Hepatocyte (in vitro differentiated cells): ENCODE measurements around the gene KIF6. TPM values are rescaled to one million over a fixed set of nuclear protein-coding genes. Genes with fewer than 3 reads are reported as not detected.

Source experiments
- DNase-seq: peaks from one replicate; pipeline ENCODE4 v3.0.0-alpha.2; 2016; ENCODE audit warnings: low spot score
- H2AFZ ChIP-seq: fragments of 200-600 bp; sonication (generic); 2 replicates; pipeline ENCODE4 v1.6.0; 2016; ENCODE audit warnings: antibody characterized with exemption, mild to moderate bottlenecking
- H3K27ac ChIP-seq: fragments of 200-600 bp; sonication (generic); 2 replicates; pipeline ENCODE4 v1.5.1; 2016; ENCODE audit warnings: mild to moderate bottlenecking
- H3K27me3 ChIP-seq: fragments of 200-600 bp; sonication (generic); 2 replicates; pipeline ENCODE4 v1.6.1; 2016
- H3K36me3 ChIP-seq: fragments of 200-600 bp; sonication (generic); replicated peaks from 2 replicates; pipeline ENCODE4 v1.5.1; 2016; ENCODE audit warnings: low read depth; ENCODE audit not compliant: insufficient read depth
- H3K4me1 ChIP-seq: fragments of 200-600 bp; sonication (generic); 2 replicates; pipeline ENCODE4 v1.5.1; 2016; ENCODE audit warnings: mild to moderate bottlenecking, moderate library complexity; ENCODE audit not compliant: insufficient read depth
- H3K4me2 ChIP-seq: fragments of 200-600 bp; sonication (generic); 2 replicates; pipeline ENCODE4 v1.6.0; 2016
- H3K4me3 ChIP-seq: fragments of 200-600 bp; sonication (generic); 2 replicates; pipeline ENCODE4 v1.5.1; 2016; ENCODE audit warnings: mild to moderate bottlenecking
- H3K79me2 ChIP-seq: fragments of 200-600 bp; sonication (generic); 2 replicates; pipeline ENCODE4 v1.6.0; 2017; ENCODE audit warnings: mild to moderate bottlenecking
- H3K9me2 ChIP-seq: fragments of 200-600 bp; sonication (generic); replicated peaks from 2 replicates; pipeline ENCODE4 v1.6.0; 2017; ENCODE audit warnings: mild to moderate bottlenecking; ENCODE audit not compliant: insufficient read depth
- H3K9me3 ChIP-seq: fragments of 200-600 bp; sonication (generic); 2 replicates; pipeline ENCODE4 v1.5.1; 2016; ENCODE audit warnings: low read depth, mild to moderate bottlenecking
- H4K20me1 ChIP-seq: fragments of 200-600 bp; sonication (generic); 2 replicates; pipeline ENCODE4 v1.6.0; 2016; ENCODE audit warnings: mild to moderate bottlenecking; ENCODE audit not compliant: insufficient read depth, poor library complexity, severe bottlenecking
- CTCF ChIP-seq: fragments of 200-600 bp; sonication (generic); IDR thresholded peaks from 2 replicates; pipeline ENCODE4 v1.5.1; 2016; ENCODE audit warnings: antibody characterized with exemption, mild to moderate bottlenecking; ENCODE audit not compliant: poor library complexity
- EZH2 ChIP-seq: fragments of 200-600 bp; sonication (generic); IDR thresholded peaks from 2 replicates; pipeline ENCODE4 v1.6.1; 2016; ENCODE audit warnings: antibody characterized with exemption, mild to moderate bottlenecking, borderline replicate concordance
- EZH2phosphoT487 ChIP-seq: fragments of 200-600 bp; sonication (generic); IDR thresholded peaks from one replicate; pipeline ENCODE4 v1.6.1; 2018; ENCODE audit warnings: antibody characterized with exemption, mild to moderate bottlenecking, low read depth, moderate library complexity; ENCODE audit not compliant: unreplicated experiment, severe bottlenecking
- WGBS: methylation state at CpG from one replicate; pipeline ENCODE4 v1.1.6; 2016; ENCODE audit warnings: low lambda C conversion rate; ENCODE audit errors: missing lambda C conversion rate; 5-methylcytosine and 5-hydroxymethylcytosine counted together
- polyA plus RNA-seq: library from polyadenylated mRNA; unstranded; fragments of >200 nt; fragmentation: Nextera tagmentation; extraction: Ambion mirVana; gene quantifications from 2 replicates; pipeline ENCODE4 v1.2.1, GENCODE V29; 2016
- total RNA-seq: library from RNA; depleted of rRNA; stranded (reverse); fragments of >200 nt; gene quantifications from 2 replicates; pipeline ENCODE4 v1.2.3, GENCODE V29; 2014

Gene KIF6
- total and polyA plus RNA-seq, 2 experiments from 2014 or later: 0.87 to 2.3 TPM

DNA sequence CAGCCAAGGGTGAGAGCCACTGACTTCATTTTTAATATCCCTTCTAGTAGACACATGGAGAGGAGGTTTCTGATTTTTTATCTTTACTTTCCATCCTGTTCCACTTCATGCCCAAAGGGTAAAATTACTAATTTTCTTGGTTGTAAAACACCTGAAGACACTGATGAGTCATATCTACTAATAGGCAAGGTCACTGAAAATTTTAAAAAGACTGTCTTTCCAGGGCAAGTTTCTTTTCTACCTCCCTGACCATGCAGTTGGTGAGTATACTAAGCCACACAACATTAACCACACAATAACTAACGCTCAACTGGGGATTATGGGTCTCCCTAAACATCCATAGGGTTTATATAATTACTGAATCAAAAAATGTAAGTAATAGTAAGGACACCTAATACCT is 109.6 kb downstream of the KIF6 start:
- no peaks in the 10 kb centered on the region for H4K20me1 ChIP-seq
- TF ChIP-seq CTCF (no peak), EZH2phosphoT487 (no peak), EZH2 (no peak)
- no peak overlapping the region for H2AFZ ChIP-seq
- H3K27ac ChIP-seq: peak overlapping the region; percentile 54
- no peak overlapping the region for H3K4me2 ChIP-seq
- H3K9me3 ChIP-seq: no peaks in the 10 kb centered on the region
- DNase-seq: no peak
- H3K36me3 ChIP-seq: no peaks in the 10 kb centered on the region
- no peak overlapping the region for H3K4me3 ChIP-seq
- no peaks in the 10 kb centered on the region for H3K4me1 ChIP-seq
- H3K9me2 ChIP-seq: no peaks in the 10 kb centered on the region
- no peaks in the 10 kb centered on the region for H3K79me2 ChIP-seq
- WGBS: 88% methylated on average over 1 of the region's 1 CpG
- no peaks in the 10 kb centered on the region for H3K27me3 ChIP-seq

DNA sequence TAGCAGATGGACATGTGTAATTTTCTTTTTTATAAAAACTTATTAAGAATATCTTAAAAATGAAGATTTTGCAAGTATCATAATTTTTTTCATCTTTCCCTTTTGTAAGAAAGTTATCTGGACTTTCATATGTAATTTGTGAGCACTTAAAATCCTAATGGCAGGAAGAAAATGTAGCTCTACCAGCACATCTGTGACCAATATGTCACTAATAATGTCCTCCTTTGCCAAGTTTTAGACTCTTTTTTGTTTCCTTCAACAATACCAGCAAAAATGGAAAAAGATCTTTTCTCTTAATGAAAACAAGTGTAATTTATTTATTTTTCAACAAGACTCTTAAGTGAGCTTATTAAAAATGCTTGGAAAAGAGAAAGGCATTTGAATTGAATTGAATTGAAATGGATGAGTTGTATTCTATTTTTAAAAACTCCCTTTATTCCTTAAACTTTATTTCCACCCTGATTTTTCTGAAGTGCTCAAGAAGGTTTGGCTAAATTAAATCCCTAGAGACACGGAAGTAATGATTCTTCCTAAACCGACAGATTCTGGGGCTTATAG is 110.7 kb downstream of the KIF6 start:
- no peak overlapping the region for H3K4me2 ChIP-seq
- H3K36me3 ChIP-seq: no peaks in the 10 kb centered on the region
- 86% methylated on average over 2 of the region's 2 CpGs for whole genome bisulfite sequencing

DNA sequence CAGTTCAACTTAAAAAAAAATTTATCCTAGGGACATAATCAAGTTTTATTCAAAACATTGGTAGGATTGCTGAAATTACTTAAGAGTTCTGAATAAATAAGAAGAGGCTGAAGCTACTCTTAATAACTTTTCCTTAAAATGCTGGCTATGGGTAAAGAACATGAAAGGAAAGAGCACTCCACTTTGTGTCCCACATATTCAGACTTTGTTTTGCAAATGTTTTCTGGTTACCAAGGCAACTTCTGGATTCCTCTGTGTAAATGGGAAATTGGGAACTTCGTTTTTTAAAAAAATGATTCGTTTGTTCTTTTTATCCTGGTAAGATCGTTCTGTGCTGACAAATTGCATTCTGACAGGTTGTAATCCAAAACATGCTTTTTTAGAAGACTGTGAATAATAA is 115.0 kb downstream of the KIF6 start:
- Histone ChIP-seq H3K4me3 (no peak overlapping the region), H3K4me1 (peaks cover 4% of the 10 kb centered on the region), H3K27me3 (no peaks in the 10 kb centered on the region), H3K9me3 (no peaks in the 10 kb centered on the region), H4K20me1 (no peaks in the 10 kb centered on the region), H3K4me2 (no peak overlapping the region), H3K9me2 (no peaks in the 10 kb centered on the region), H3K79me2 (no peaks in the 10 kb centered on the region), H2AFZ (no peak overlapping the region), H3K27ac (peak overlapping the region; percentile 27), H3K36me3 (no peaks in the 10 kb centered on the region)
- peak; percentile 29 for DNase-seq
- 26% methylated on average over 3 of the region's 3 CpGs for WGBS
- TF ChIP-seq CTCF (no peak), EZH2phosphoT487 (no peak), EZH2 (no peak)

More for the DNA sequence above, 110.7 kb downstream of the KIF6 start:
- Histone ChIP-seq H4K20me1 (no peaks in the 10 kb centered on the region), H3K9me2 (no peaks in the 10 kb centered on the region), H3K9me3 (no peaks in the 10 kb centered on the region), H3K27ac (peak overlapping the region; percentile 54), H3K4me1 (peaks cover 4% of the 10 kb centered on the region), H2AFZ (no peak overlapping the region), H3K27me3 (no peaks in the 10 kb centered on the region), H3K4me3 (no peak overlapping the region), H3K79me2 (no peaks in the 10 kb centered on the region)
- no peak for DNase-seq
- TF ChIP-seq EZH2phosphoT487 (no peak), EZH2 (no peak), CTCF (no peak)
